Amniotic stem cell (primary cell): ENCODE data around the gene CCDC30.
"Not testable (repeated sequence)": the region's sequence is repeated elsewhere in the genome, so short reads cannot be mapped to it uniquely, and the experiment has no call there.

Experiments
- DNase-seq: peaks from one replicate; lab custom pipeline; 2025; lab: John Stamatoyannopoulos, UW

CCDC30 gene

GRCh38 chr1:42529724-42530181, 66.7 kb downstream of the CCDC30 start:
- no peak for DNase-seq

- no peak for DNase-seq
Measured at GRCh38 chr1:42531043-42531442, 68.0 kb downstream of the CCDC30 start.

GRCh38 chr1:42533101-42533863, 70.2 kb downstream of the CCDC30 start:
- DNase-seq: no peak

- no peak for DNase-seq
Measured at GRCh38 chr1:42541104-42541503, 78.0 kb downstream of the CCDC30 start.

GRCh38 chr1:42551180-42551579, 88.1 kb downstream of the CCDC30 start:
- no peak for DNase-seq

- no peak for DNase-seq
Measured at GRCh38 chr1:42551590-42551989, 88.5 kb downstream of the CCDC30 start.

GRCh38 chr1:42552636-42553035, 89.5 kb downstream of the CCDC30 start:
- no peak for DNase-seq

- DNase-seq: no peak
Measured at GRCh38 chr1:42557230-42557851, 94.3 kb downstream of the CCDC30 start.

- no peak for DNase-seq
Measured at GRCh38 chr1:42567038-42567437, 104.0 kb downstream of the CCDC30 start.

- DNase-seq: no peak
Measured at GRCh38 chr1:42576935-42577334, 113.8 kb downstream of the CCDC30 start.

GRCh38 chr1:42586016-42586415, 122.9 kb downstream of the CCDC30 start:
- DNase-seq: no peak

- no peak for DNase-seq
Measured at GRCh38 chr1:42587753-42588152, 124.7 kb downstream of the CCDC30 start.

GRCh38 chr1:42592811-42593210, 129.7 kb downstream of the CCDC30 start:
- DNase-seq: no peak

GRCh38 chr1:42593486-42594100, 130.5 kb downstream of the CCDC30 start:
- DNase-seq: no peak

- DNase-seq: no peak
Measured at GRCh38 chr1:42601472-42601871, 138.4 kb downstream of the CCDC30 start.

- DNase-seq: no peak
Measured at GRCh38 chr1:42613803-42614131, 150.7 kb downstream of the CCDC30 start.

GRCh38 chr1:42618866-42619265, 155.8 kb downstream of the CCDC30 start:
- no peak for DNase-seq

GRCh38 chr1:42620307-42620706, 157.2 kb downstream of the CCDC30 start:
- DNase-seq: no peak

- DNase-seq: not testable (repeated sequence)
Measured at GRCh38 chr1:42621180-42621579, 158.1 kb downstream of the CCDC30 start.

GRCh38 chr1:42627205-42627604, 164.1 kb downstream of the CCDC30 start:
- not testable (repeated sequence) for DNase-seq

- DNase-seq: no peak
Measured at GRCh38 chr1:42639116-42639515, 176.0 kb downstream of the CCDC30 start.

- DNase-seq: no peak
Measured at GRCh38 chr1:42646056-42646455, 183.0 kb downstream of the CCDC30 start.

GRCh38 chr1:42657201-42657600, 194.1 kb downstream of the CCDC30 start:
- DNase-seq: no peak
